K562 (cell line): Measurements from ENCODE around the gene ST6GAL1.

Experiments used
- FOS ChIP-seq: IDR thresholded peaks from 3 replicates; pipeline ENCODE4 v1.6.1; 2011; ENCODE audit not compliant: insufficient read length; ENCODE audit errors: extremely low read depth
- NR1H2 ChIP-seq: sonication (generic); formaldehyde crosslinking; IDR thresholded peaks from 2 replicates; pipeline ENCODE4 v1.4.0; 2020; ENCODE audit warnings: mild to moderate bottlenecking, missing genetic modification reagents
- POLR2A ChIP-seq: fragments of 450-650 bp; conservative IDR thresholded peaks from 2 replicates; pipeline ENCODE4 v1.6.1; 2016
- ZFP36 ChIP-seq: fragments of 150-350 bp; IDR thresholded peaks from 2 replicates; pipeline ENCODE4 v1.6.1; 2018; ENCODE audit warnings: low read length, low read depth; ENCODE audit not compliant: partially characterized antibody
- ZNF217 ChIP-seq: sonication (generic); formaldehyde crosslinking; IDR thresholded peaks from 2 replicates; pipeline ENCODE4 v1.8.0; 2022; ENCODE audit warnings: mild to moderate bottlenecking, missing genetic modification reagents

- TF ChIP-seq ZFP36: no peak
- TF ChIP-seq NR1H2 (CRISPR knock-in tag): no peak
- no peak for TF ChIP-seq ZNF217 (CRISPR knock-in tag)
- no peak for TF ChIP-seq FOS
- no peak for TF ChIP-seq POLR2A
Measured at GRCh38 chr3:187101184-187102072, 171.1 kb downstream of the ST6GAL1 start.
